Erythroblast (primary cell): ENCODE data around the gene ZFYVE19.

Experiments used
- DNase-seq, 2 experiments: peaks; one replicate each; lab custom pipeline; 2025; lab: John Stamatoyannopoulos, UW
- GATA1 ChIP-seq: IDR thresholded peaks from 2 replicates; pipeline ENCODE4 v1.6.1; 2011; ENCODE audit warnings: low read depth, mild to moderate bottlenecking, control low read depth, low read length, moderate library complexity
- POLR2A ChIP-seq: IDR thresholded peaks from 2 replicates; pipeline ENCODE4 v1.6.1; 2011; ENCODE audit warnings: mild to moderate bottlenecking, low read length

Gene ZFYVE19

DNA sequence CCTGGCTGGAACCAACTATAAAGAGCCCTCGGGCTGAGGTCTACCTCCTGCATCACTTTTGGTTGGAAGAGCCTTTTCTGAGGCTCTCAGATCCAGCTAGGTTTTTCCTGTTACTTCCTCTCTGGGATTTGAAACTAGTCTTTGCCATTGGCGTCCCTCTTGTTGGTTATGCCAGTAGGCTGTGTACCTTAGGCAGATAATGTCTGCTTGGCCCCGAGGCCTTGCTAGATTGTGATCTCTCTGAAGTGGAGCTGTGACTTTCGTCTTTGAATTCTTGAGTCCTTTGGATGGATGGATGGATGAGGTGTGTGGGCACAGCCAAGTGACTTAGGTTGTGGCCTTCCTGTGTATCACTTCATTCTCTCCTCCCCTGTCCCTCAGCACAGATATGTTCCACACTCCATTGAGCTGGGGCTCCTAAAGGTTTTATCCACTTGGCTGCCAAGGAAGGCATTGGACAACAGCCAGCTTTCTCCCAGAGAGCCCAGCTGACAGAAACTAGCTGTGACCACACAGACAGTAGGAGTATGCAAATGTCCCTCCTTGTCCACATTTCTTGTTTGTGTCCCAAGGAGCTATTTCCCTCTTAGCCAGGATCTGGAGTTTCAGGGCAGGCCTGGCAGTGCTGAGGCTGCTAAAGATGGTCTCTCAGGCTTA is 8.3 kb downstream of the ZFYVE19 start:
- no peak for TF ChIP-seq GATA1
- TF ChIP-seq POLR2A: no peak
- no peak for DNase-seq

DNA sequence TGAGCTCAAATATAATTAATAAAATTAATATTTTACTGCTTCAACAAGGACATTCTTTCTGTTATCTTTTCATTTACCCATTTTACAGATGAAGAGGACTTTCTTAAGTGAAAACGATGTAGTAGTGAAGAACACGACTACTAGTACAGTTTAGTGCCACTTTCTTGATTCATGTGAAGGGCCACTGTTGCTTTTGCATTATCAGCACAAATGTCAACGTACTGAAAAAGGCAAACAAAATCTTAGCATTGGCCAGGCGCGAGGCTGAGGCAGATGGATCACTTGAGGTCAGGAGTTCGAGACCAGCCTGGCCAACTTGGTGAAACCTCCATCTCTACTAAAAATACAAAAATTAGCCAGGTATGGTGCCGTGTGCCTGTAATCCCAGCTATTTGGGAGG is 12.2 kb downstream of the ZFYVE19 start:
- no peak for TF ChIP-seq GATA1
- no peak for TF ChIP-seq POLR2A
- no peak for DNase-seq

DNA sequence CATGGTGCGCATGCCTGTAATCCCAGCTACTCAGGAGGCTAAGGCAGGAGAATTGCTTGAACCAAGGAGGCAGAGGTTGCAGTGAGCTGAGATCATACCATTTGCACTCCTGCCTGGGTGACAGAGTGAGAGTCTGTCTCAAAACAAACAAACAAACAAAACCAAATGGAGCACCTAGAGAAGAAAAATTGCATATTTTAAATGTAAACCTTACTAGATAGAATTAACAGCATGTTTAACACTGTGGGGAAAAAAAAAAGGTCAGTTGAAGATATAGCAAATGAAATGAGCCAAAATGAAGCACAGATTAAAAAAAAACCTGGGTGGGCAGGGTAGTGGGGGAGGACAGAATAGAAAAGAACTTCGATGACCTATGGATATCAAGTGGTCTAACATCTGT is 14.3 kb downstream of the ZFYVE19 start:
- TF ChIP-seq POLR2A (no peak), GATA1 (no peak)
- DNase-seq: no peak

DNA sequence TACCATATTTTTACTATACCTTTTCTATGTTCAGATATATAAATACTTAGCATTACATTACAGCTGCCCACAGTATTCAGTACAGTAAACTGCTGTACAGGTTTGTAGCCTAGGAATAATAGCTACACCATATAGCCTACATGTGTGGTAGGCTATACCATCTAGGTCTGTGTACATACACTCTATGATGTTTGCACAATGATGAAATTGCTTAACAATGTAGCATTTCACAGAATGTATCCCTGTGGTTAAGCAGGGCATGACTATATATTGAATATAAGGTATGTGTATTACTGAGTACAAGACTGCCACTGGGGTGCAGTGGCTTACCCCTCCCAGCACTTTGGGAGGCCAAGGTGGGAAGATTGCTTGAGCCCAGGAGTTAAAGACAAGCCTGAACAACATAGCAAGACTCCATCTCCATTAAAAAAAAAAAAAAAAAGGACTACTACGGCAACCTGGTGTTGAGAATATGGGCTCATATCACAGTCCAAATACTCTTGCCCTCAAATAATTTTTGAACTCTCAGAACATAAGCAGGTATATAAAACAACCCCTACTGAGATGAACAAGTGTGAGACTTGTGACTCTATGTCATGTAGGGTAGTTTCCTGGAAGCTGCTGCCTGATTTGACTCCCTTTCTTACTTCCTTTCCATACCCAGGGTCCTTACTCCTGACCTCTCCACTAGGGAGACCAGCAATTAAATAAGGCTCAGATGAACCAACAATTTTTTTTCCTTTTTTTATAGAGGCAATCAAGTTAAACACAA is 16.9 kb downstream of the ZFYVE19 start:
- no peak for DNase-seq
- no peak for TF ChIP-seq GATA1

- TF ChIP-seq POLR2A (no peak), GATA1 (no peak)
Measured at GRCh38 chr15:40825661-40826422, 19.0 kb downstream of the ZFYVE19 start.

GRCh38 chr15:40826423-40827075 is 19.7 kb downstream of the ZFYVE19 start:
- no peak for DNase-seq
- TF ChIP-seq POLR2A (no peak), GATA1 (no peak)

More at GRCh38 chr15:40825661-40826422, 19.0 kb downstream of the ZFYVE19 start:
- DNase-seq: peak; percentile 69 to 89

GRCh38 chr15:40828447-40829036 is 21.7 kb downstream of the ZFYVE19 start, which contains the start of gene PPP1R14D:
TSS of gene PPP1R14D (minus strand) at chr15:40828708. CDS start at chr15:40828641, 67 bp downstream.
- DNase-seq: no peak
- TF ChIP-seq POLR2A (no peak), GATA1 (no peak)

DNA sequence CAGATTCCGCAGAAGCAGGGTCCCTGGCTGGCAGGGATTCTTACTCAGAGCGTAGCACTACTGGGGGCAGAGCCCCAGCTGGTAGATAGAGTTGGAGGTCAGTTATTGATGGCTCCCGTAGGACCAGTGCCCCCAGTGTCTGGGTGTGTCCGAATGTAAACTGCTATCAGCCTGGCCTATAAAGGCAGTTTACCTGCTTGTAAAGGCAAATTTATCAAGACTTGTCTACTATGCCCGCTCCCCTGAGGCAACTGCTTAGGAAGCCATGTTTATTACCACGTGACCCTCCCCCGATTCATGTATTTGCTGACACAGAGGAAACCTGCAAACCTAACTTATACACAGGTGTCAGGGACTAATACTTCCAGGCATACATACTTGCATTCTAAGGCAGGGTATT is 22.2 kb downstream of the ZFYVE19 start:
- TF ChIP-seq POLR2A (no peak), GATA1 (no peak)

DNA sequence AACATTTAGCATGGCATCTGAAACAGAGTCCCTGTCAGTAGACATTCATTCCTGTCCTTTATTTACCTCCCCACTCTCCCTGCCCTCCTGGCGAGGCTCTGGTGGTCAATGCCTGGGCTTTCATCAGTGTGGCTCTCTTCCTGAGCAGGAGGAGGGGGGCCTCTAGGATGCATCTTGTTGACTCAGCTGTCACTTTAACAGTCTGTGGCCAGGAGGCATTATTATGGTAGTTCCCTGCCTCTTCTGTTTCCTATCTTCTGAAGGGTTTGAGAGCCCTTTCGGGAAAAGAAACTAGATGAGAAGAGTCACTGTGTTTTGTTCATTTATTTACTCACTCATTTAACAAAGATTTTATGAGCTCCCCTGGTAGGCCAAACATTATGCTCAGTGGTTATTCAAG is 24.0 kb downstream of the ZFYVE19 start:
- no peak for DNase-seq
- TF ChIP-seq GATA1 (no peak), POLR2A (no peak)

More for the DNA sequence above, 22.2 kb downstream of the ZFYVE19 start:
- DNase-seq: no peak

- TF ChIP-seq POLR2A: no peak
- no peak for TF ChIP-seq GATA1
- no peak for DNase-seq
Measured at GRCh38 chr15:40831861-40832260, 25.0 kb downstream of the ZFYVE19 start.

DNA sequence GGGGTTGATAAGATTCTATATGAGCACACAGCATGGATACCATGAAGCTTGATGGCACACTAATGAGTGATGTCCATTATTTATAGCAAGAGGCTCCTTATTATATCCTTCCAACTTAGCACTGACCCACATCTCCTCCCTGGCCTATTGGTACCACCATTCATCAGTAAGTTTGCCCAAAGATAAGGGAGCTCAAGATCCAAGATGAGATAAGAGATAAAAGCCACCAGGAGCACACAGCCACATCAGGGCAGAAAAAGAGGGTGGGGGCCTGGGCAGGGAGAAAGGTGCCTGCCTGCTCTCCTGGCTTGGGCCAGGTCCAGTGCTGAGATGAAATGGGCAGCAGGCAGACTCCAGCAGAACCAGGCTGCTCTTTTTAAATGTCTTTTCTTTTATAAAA is 26.0 kb downstream of the ZFYVE19 start:
- no peak for TF ChIP-seq GATA1
- no peak for TF ChIP-seq POLR2A
- no peak for DNase-seq

DNA sequence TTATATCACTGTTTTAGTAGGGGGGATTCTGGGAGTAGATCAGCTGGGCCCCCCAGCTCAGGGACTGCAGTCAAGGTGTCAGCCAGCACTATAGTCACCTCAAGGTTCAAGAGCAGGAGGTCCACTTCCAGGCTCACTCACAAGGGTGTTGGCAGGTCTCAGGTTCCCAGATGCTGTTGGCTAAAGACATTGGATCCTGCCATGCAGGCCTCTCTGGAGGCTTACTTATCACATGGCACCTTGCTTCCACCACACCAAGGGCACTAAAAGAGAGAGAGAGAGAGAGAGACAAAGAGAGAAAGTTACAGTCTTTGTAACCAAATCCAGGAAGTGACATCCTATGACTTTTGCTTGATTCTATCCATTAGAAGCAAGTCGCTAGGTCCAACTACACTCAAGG is 29.1 kb downstream of the ZFYVE19 start:
- no peak for TF ChIP-seq POLR2A
- no peak for TF ChIP-seq GATA1
- DNase-seq: no peak

DNA sequence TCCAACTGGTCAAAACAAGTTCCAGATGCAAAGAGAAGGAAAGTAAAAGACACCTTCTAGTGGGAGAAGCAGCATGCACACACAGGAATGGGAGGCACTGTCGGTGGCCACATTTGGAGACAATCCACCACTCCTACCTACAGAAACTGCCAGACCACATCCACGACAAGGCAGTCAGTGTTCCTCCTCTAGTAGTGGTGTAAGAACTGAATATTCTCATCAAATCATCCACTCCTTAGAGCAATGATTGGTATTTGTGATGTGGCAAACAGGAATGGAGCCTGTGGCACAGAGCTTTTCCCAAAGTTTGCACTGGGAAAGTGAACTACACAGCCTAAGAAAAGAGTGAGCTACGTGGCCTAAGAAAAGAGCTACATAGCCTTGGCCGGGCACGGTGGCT is 31.9 kb downstream of the ZFYVE19 start:
- DNase-seq: no peak
- TF ChIP-seq GATA1 (no peak), POLR2A (no peak)
